Brain pericyte (primary cell): Measurements from ENCODE around the gene TNIP1.

Experiments
- DNase-seq: peaks from one replicate; pipeline ENCODE4 v3.0.0-alpha.2; 2012; ENCODE audit warnings: low read depth, low spot score

TNIP1 gene

GRCh38 chr5:151001436-151001835 is 79.4 kb downstream of the TNIP1 start:
- DNase-seq, result no peak

- no peak for DNase-seq
Measured at GRCh38 chr5:150999704-151000442, 81.0 kb downstream of the TNIP1 start.

- DNase-seq, result no peak
Measured at GRCh38 chr5:150993826-150994412, 86.9 kb downstream of the TNIP1 start.

GRCh38 chr5:150993422-150993821 is 87.4 kb downstream of the TNIP1 start:
- no peak for DNase-seq

- DNase-seq, result no peak
Measured at GRCh38 chr5:150992705-150993104, 88.1 kb downstream of the TNIP1 start.

GRCh38 chr5:150989695-150990094 is 91.1 kb downstream of the TNIP1 start:
- no peak for DNase-seq

- no peak for DNase-seq
Measured at GRCh38 chr5:150987746-150988145, 93.1 kb downstream of the TNIP1 start.
